Thoracic aorta (tissue), 2 donors: ENCODE results near the gene ZNF423. TPM values are rescaled to one million over a fixed set of nuclear protein-coding genes. Genes with fewer than 3 reads are reported as not detected.

ENCODE experiments used
- ATAC-seq: fragments of 150-250 bp; one replicate; pipeline ENCODE4 v1.8.0; 2017; ENCODE audit warnings: low read depth; ENCODE audit not compliant: insufficient number of reproducible peaks, low FRiP score
- DNase-seq: peaks from one replicate; pipeline ENCODE4 v3.0.0-alpha.2; 2020; ENCODE audit warnings: low spot score
- H3K27ac ChIP-seq, 2 donors: fragments of 200-600 bp; sonication (generic); 1 replicate in 1 of 2; 2 replicates in 1 of 2; pipeline ENCODE4 v1.5.1; 2016; ENCODE audit warnings: mild to moderate bottlenecking in 2 of 2, moderate library complexity in 2 of 2
- H3K27me3 ChIP-seq: fragments of 200-600 bp; sonication (generic); replicated peaks from 2 replicates; pipeline ENCODE4 v1.6.0; 2016; ENCODE audit warnings: mild to moderate bottlenecking; ENCODE audit not compliant: insufficient read depth
- H3K36me3 ChIP-seq: fragments of 200-600 bp; sonication (generic); one replicate; pipeline ENCODE4 v1.5.1; 2016
- H3K4me1 ChIP-seq, 2 donors: fragments of 200-600 bp; sonication (generic); 1 replicate in 1 of 2; 2 replicates in 1 of 2; pipeline versions ENCODE4 v1.5.1 to v1.6.0; 2016; ENCODE audit warnings: low read depth in 2 of 2, mild to moderate bottlenecking in 1 of 2; ENCODE audit not compliant: control insufficient read depth in 1 of 2
- H3K4me3 ChIP-seq: fragments of 200-600 bp; sonication (generic); 2 replicates; pipeline ENCODE4 v1.5.1; 2016; ENCODE audit warnings: mild to moderate bottlenecking
- H3K9me3 ChIP-seq: fragments of 200-600 bp; sonication (generic); 2 replicates; pipeline ENCODE4 v1.5.1; 2016
- total RNA-seq, 2 donors: library from RNA; depleted of rRNA; stranded (reverse); fragments of >200 nt; gene quantifications; one replicate each; pipeline versions ENCODE4 v1.1.0 to v1.2.3, GENCODE V29; 2016
- TF ChIP-seq, protein P1 (sequence below): fragments of 200-600 bp; sonication (generic); IDR thresholded peaks from one replicate; pipeline ENCODE4 v1.5.1; 2019; ENCODE audit warnings: antibody characterized with exemption

ZNF423 gene
- total RNA-seq, 2 donors from 2014 or later: 16.2 to 22.9 TPM

- H3K36me3 ChIP-seq: no peaks in the 10 kb centered on the region
- H3K27ac ChIP-seq: no peak overlapping the region
- H3K4me1 ChIP-seq: peaks cover 3 to 14% of the 10 kb centered on the region in 2 donors
- no peak for ATAC-seq
- no peak for DNase-seq
- TF ChIP-seq, protein P1, sequence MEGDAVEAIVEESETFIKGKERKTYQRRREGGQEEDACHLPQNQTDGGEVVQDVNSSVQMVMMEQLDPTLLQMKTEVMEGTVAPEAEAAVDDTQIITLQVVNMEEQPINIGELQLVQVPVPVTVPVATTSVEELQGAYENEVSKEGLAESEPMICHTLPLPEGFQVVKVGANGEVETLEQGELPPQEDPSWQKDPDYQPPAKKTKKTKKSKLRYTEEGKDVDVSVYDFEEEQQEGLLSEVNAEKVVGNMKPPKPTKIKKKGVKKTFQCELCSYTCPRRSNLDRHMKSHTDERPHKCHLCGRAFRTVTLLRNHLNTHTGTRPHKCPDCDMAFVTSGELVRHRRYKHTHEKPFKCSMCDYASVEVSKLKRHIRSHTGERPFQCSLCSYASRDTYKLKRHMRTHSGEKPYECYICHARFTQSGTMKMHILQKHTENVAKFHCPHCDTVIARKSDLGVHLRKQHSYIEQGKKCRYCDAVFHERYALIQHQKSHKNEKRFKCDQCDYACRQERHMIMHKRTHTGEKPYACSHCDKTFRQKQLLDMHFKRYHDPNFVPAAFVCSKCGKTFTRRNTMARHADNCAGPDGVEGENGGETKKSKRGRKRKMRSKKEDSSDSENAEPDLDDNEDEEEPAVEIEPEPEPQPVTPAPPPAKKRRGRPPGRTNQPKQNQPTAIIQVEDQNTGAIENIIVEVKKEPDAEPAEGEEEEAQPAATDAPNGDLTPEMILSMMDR: no peak
- H3K27me3 ChIP-seq: no peaks in the 10 kb centered on the region
- H3K9me3 ChIP-seq: no peaks in the 10 kb centered on the region
- H3K4me3 ChIP-seq: no peak overlapping the region
These were observed 77.5 kb downstream of the ZNF423 start for GRCh38 chr16:49778202-49778930.

GRCh38 chr16:49776734-49777133, 79.2 kb downstream of the ZNF423 start:
- peak overlapping the region in 1 of 2 donors; percentile 32 for H3K27ac ChIP-seq
- ATAC-seq (no peak), DNase-seq (no peak)
- TF ChIP-seq, protein P1: no peak
- no peaks in the 10 kb centered on the region for H3K27me3 ChIP-seq
- no peaks in the 10 kb centered on the region for H3K9me3 ChIP-seq
- H3K4me1 ChIP-seq: peaks cover 3 to 14% of the 10 kb centered on the region in 2 donors
- no peak overlapping the region for H3K4me3 ChIP-seq
- H3K36me3 ChIP-seq: no peaks in the 10 kb centered on the region

DNA sequence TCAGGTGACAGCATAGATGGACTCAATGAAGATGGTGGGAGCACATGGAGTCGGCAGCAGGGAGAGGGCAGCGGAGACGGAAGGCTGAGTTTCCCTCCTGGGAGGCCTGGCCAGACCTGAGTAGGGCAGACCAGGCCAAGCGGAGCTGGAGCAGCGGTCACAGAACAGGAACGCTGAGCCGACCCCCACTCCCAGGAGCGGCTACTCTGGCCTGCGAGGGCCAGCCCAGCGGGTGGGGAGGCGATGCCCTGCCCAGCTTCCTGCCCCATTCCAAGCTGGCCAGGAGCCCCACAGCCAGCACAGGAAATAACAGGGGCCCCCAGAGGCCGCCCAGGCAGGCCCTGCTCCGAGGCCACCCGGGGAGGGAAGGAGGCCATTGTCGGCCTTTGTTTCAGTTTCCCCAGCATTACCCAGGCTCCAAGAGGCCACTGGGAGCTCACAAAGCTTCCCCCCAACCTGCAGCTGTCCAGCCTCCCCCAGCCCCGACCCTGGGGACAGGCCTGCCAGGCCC, 79.8 kb downstream of the ZNF423 start:
- Histone ChIP-seq H3K4me1 (peaks cover 3 to 14% of the 10 kb centered on the region in 2 donors), H3K4me3 (peak overlapping the region; percentile 54), H3K36me3 (no peaks in the 10 kb centered on the region), H3K9me3 (no peaks in the 10 kb centered on the region), H3K27me3 (no peaks in the 10 kb centered on the region), H3K27ac (peak overlapping the region in 1 of 2 donors; percentile 32)
- TF ChIP-seq, protein P1: no peak
- DNase-seq (no peak), ATAC-seq (no peak)

- Histone ChIP-seq H3K27ac (peak overlapping the region in 1 of 2 donors; percentile 32), H3K4me1 (peaks cover 3 to 14% of the 10 kb centered on the region in 2 donors), H3K27me3 (no peaks in the 10 kb centered on the region), H3K36me3 (no peaks in the 10 kb centered on the region), H3K9me3 (no peaks in the 10 kb centered on the region), H3K4me3 (peak overlapping the region; percentile 54)
- TF ChIP-seq, protein P1: no peak
- no peak for ATAC-seq
- no peak for DNase-seq
These were observed 80.3 kb downstream of the ZNF423 start for GRCh38 chr16:49775581-49775980.

DNA sequence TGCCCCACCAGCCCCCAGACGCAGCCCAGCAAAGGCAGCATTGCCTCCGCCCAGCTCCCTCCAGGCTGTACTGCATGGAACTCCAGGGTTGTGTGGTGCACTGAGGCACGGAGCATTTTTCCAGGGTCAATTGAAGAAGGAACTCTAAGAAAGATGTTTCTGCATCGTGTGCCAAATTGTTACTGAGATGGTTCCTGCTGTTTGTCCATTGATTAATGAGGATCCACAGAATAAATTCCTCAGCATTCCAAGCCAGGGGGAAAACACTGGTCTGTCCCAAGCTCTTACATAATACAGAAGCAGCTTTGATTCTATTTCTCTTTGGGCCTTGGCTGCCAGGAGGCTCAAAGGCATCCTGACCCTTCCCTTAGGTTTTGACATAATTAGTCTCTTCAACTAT, 80.9 kb downstream of the ZNF423 start:
- DNase-seq: no peak
- no peaks in the 10 kb centered on the region for H3K36me3 ChIP-seq
- peaks cover 3 to 14% of the 10 kb centered on the region in 2 donors for H3K4me1 ChIP-seq
- no peak for ATAC-seq
- H3K4me3 ChIP-seq: no peak overlapping the region
- no peaks in the 10 kb centered on the region for H3K27me3 ChIP-seq
- no peak overlapping the region for H3K27ac ChIP-seq
- TF ChIP-seq, protein P1: no peak
- no peaks in the 10 kb centered on the region for H3K9me3 ChIP-seq
